Subcutaneous adipose tissue (tissue), 4 donors: ENCODE data around the gene ADAM15. TPM values are rescaled to one million over a fixed set of nuclear protein-coding genes. Genes with fewer than 3 reads are reported as not detected.

Experiments
- CTCF ChIP-seq: fragments of 450-650 bp; IDR thresholded peaks from one replicate; pipeline ENCODE4 v1.5.1; 2016; ENCODE audit warnings: low read depth, mild to moderate bottlenecking, control low read depth, antibody characterized with exemption, moderate library complexity
- total RNA-seq, 4 donors: library from RNA; depleted of rRNA; stranded (reverse); fragments of >200 nt; gene quantifications; one replicate each; pipeline ENCODE4 v1.1.0, GENCODE V29; 2016

ADAM15 gene
- total RNA-seq, 4 donors from 2014 or later = 61.4 to 189 (median 87.5) TPM

DNA sequence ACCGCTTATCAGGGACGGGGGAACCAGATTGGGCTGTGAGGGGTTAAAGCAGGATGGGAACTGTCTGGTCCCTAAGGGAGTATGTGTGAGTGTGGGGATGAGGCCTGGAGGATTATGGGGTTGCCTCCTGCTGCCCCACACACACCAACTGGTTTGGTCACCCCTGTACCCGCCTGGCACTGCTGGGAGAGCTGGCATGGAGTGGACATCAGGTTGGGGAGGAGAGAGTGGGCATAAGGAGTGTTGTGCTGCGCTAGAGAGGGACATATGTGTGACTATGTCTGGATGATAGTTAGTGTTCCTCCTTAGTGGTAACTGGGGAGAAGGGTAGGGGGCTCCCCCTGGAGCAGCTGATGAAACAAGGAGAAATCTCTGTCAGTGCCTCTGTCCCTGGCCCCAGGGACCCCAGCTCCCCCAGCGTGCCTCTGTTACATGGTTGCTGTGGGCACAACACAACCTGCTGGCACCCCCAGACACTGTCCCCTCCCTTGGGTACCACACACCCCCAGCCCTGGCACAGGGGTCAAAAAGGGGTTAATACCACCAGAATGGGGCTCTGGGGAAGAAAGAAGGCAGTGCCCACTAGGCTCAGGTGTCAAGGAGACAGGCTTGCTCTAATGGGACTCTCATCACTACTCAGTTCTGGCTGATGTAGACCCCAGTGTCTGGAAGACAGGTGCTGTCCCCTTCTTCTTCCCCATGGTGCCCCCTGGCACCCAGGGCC, 46.6 kb upstream of the ADAM15 start:
- TF ChIP-seq CTCF = no peak

DNA sequence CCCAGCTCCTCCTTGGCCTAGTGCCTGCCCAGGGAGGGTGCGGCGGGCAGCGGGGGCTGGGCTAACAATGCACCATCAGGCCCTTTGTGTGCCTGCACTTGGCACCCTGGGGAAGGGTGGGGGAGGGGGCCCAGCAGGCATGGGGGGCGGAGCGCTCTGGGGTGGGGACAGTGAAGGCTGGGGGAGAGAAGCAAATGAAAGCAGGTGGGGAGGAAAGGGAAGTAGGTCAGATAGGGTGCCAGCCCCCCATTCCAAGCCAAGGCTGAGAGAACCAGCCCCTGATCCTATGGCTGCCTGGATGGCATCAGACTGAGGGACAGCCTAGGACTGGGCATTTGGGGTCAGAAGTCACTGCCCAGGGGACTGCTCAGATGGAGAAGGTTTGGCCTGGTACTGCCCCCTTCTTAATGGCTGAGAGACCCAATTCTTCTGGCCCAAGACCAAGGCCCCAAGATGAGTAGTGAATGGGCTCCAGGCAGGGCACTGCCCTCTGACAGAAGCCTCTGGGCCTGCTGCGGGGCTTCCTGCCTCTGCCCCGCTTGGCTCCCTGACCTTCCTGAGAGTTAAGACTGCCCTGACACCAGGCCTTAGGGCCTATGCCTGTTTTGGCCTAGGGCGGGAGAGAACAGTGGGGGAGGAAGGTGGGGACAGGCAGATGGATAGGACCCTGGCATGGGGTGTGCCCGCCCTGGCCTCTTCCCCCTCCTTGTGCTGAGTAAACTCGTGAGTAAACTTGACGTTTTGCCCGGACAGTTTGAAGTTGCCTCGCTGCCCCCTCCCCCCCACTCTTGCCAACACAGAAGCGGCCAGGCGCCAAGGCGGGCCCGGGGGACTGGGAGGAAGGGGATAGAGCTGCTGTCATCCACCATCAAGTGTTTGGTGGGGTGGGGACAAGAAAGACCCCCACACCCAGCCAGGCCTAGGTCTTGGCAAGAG, 45.8 kb upstream of the ADAM15 start:
- no peak for TF ChIP-seq CTCF

- TF ChIP-seq CTCF = no peak
Observed at GRCh38 chr1:155006601-155007101, 44.5 kb upstream of the ADAM15 start.

DNA sequence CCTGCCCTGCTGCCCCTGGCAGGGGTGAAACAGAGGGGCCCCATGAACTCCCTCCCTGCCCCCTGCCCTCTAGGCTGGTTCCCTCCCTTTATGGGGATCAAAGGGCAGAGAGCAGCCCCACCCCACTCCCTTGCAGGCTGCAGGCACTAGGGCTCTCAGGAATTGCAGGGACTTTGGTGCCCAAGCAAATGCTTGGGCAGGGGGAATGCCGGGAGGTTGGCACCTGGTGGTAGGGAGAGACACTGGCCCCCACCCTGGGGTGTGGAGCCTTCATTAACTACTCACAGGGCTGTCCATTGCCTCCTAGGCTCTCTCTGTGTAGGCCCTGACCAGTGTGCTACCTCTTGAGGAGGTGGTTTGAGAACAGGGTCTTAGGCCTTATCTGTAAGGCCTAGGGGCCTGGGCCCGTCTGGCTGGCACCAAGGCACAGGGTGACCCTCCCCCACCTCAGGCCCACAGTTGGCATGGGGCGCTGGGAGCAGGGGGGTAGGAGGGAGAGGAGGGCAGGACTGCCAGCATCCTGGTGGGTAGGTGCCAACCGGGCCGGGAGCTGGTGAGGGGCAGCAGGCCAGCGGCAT, 43.8 kb upstream of the ADAM15 start:
- no peak for TF ChIP-seq CTCF

GRCh38 chr1:155008015-155008941, 42.8 kb upstream of the ADAM15 start:
- no peak for TF ChIP-seq CTCF

- TF ChIP-seq CTCF = no peak
Observed at GRCh38 chr1:155009221-155009711, 41.9 kb upstream of the ADAM15 start.
